GM23338 (cell line): ENCODE measurements around the gene L3MBTL2. TPM values are rescaled to one million over a fixed set of nuclear protein-coding genes. Genes with fewer than 3 reads are reported as not detected.
"Not testable (repeated sequence)": the region's sequence is repeated elsewhere in the genome, so short reads cannot be mapped to it uniquely, and the experiment has no call there.

Source experiments
- ATAC-seq: fragments of 200-7000 bp; cut with Tn5 transposase; 3 replicates; pipeline ENCODE4 v1.9.1; 2020
- DNase-seq: peaks from one replicate; pipeline ENCODE4 v3.0.0-alpha.2; 2015; ENCODE audit warnings: low spot score
- H2AFZ ChIP-seq: fragments of 200-600 bp; sonication (generic); 2 replicates; pipeline ENCODE4 v1.8.0; 2016; ENCODE audit warnings: antibody characterized with exemption, mild to moderate bottlenecking, moderate library complexity
- H3F3A ChIP-seq: fragments of 200-600 bp; sonication (generic); replicated peaks from 2 replicates; pipeline ENCODE4 v1.8.0; 2017; ENCODE audit warnings: antibody characterized with exemption, mixed run types, low read depth
- H3K27ac ChIP-seq: fragments of 200-600 bp; sonication (generic); 2 replicates; pipeline ENCODE4 v1.6.1; 2016; ENCODE audit warnings: low read depth
- H3K27me3 ChIP-seq: fragments of 200-600 bp; sonication (generic); 2 replicates; pipeline ENCODE4 v1.8.0; 2016; ENCODE audit warnings: mild to moderate bottlenecking, mixed run types, moderate library complexity; ENCODE audit not compliant: insufficient read depth
- H3K36me3 ChIP-seq: fragments of 200-600 bp; sonication (generic); 2 replicates; pipeline ENCODE4 v1.8.0; 2016; ENCODE audit warnings: mild to moderate bottlenecking; ENCODE audit not compliant: insufficient read depth
- H3K4me1 ChIP-seq: fragments of 200-600 bp; sonication (generic); 2 replicates; pipeline ENCODE4 v1.8.0; 2016; ENCODE audit warnings: mild to moderate bottlenecking, moderate library complexity; ENCODE audit not compliant: insufficient read depth
- H3K4me2 ChIP-seq: fragments of 200-600 bp; sonication (generic); 2 replicates; pipeline ENCODE4 v1.7.1; 2017; ENCODE audit warnings: mixed run types
- H3K4me3 ChIP-seq: fragments of 200-600 bp; sonication (generic); 2 replicates; pipeline ENCODE4 v1.6.1; 2016; ENCODE audit warnings: mixed run types
- H3K79me2 ChIP-seq: fragments of 200-600 bp; sonication (generic); replicated peaks from 2 replicates; pipeline ENCODE4 v1.8.0; 2017; ENCODE audit warnings: mild to moderate bottlenecking; ENCODE audit not compliant: insufficient read depth
- H3K9me2 ChIP-seq: fragments of 200-600 bp; sonication (generic); 2 replicates; pipeline ENCODE4 v1.8.0; 2017; ENCODE audit not compliant: insufficient read depth
- H4K20me1 ChIP-seq: fragments of 200-600 bp; sonication (generic); replicated peaks from 2 replicates; pipeline ENCODE4 v1.8.0; 2017; ENCODE audit warnings: mild to moderate bottlenecking; ENCODE audit not compliant: insufficient read depth
- H3K27ac Mint-ChIP-seq: 2 replicates; pipeline ENCODE4 v1.8.0; 2020; ENCODE audit warnings: inconsistent platforms, mild to moderate bottlenecking, moderate library complexity, mixed read lengths
- H3K27me3 Mint-ChIP-seq: 3 replicates; pipeline ENCODE4 v1.8.0; 2022; ENCODE audit warnings: low read depth, mild to moderate bottlenecking, moderate library complexity, mixed read lengths, inconsistent platforms; ENCODE audit not compliant: insufficient read depth, poor library complexity
- H3K36me3 Mint-ChIP-seq: 3 replicates; pipeline ENCODE4 v1.8.0; 2021; ENCODE audit warnings: low read depth, mild to moderate bottlenecking, inconsistent platforms, moderate library complexity, mixed read lengths
- H3K4me1 Mint-ChIP-seq: 3 replicates; pipeline ENCODE4 v1.8.0; 2020; ENCODE audit warnings: mild to moderate bottlenecking, inconsistent platforms, mixed read lengths
- H3K4me3 Mint-ChIP-seq: 3 replicates; pipeline ENCODE4 v1.8.0; 2021; ENCODE audit warnings: moderate library complexity, mild to moderate bottlenecking, inconsistent platforms, mixed read lengths
- H3K9me3 Mint-ChIP-seq: 3 replicates; pipeline ENCODE4 v1.8.0; 2020; ENCODE audit warnings: moderate library complexity, mild to moderate bottlenecking, inconsistent platforms, mixed read lengths
- EZH2 ChIP-seq: fragments of 200-600 bp; sonication (generic); IDR thresholded peaks from one replicate; pipeline ENCODE4 v1.8.0; 2017; ENCODE audit warnings: antibody characterized with exemption, mild to moderate bottlenecking, low read depth; ENCODE audit not compliant: unreplicated experiment
- EZH2phosphoT487 ChIP-seq: fragments of 200-600 bp; sonication (generic); IDR thresholded peaks from one replicate; pipeline ENCODE4 v1.8.1; 2018; ENCODE audit warnings: antibody characterized with exemption; ENCODE audit not compliant: unreplicated experiment
- JUNB ChIP-seq: IDR thresholded peaks from one replicate; pipeline ENCODE4 v1.6.1; 2016; ENCODE audit warnings: antibody characterized with exemption; ENCODE audit not compliant: unreplicated experiment
- STAT1 ChIP-seq: IDR thresholded peaks from one replicate; pipeline ENCODE4 v1.6.1; 2016; ENCODE audit warnings: antibody characterized with exemption; ENCODE audit not compliant: unreplicated experiment
- ZNF114 ChIP-seq: fragments of 250-450 bp; sonication (Bioruptor Pico); IDR thresholded peaks from 2 replicates; pipeline ENCODE4 v1.5.0; 2020; ENCODE audit warnings: mild to moderate bottlenecking, moderate library complexity
- ZNF331 ChIP-seq: fragments of 250-450 bp; sonication (Bioruptor Pico); IDR thresholded peaks from 2 replicates; pipeline ENCODE4 v1.5.0; 2020; ENCODE audit warnings: low read depth, mild to moderate bottlenecking, moderate library complexity
- polyA plus RNA-seq: library from polyadenylated mRNA; unstranded; fragments of >200 nt; fragmentation: Nextera tagmentation; extraction: Ambion mirVana; gene quantifications from 2 replicates; pipeline ENCODE4 v1.2.1, GENCODE V29; 2016
- total RNA-seq: library from RNA; depleted of rRNA; stranded (reverse); fragments of >200 nt; shearing (Covaris generic); gene quantifications from 2 replicates; pipeline ENCODE4 v1.2.3, GENCODE V29; 2014
- TF ChIP-seq, protein P1 (sequence below), 2 experiments: fragments of 200-600 bp in 1 of 2; sonication (generic) in 1 of 2; conservative IDR thresholded peaks; 2 replicates each; pipeline versions ENCODE4 v1.5.1 to v1.6.1; 2016 to 2017; ENCODE audit warnings: antibody characterized with exemption in 2 of 2, low read depth in 2 of 2, mild to moderate bottlenecking in 2 of 2, moderate library complexity in 1 of 2
- TF ChIP-seq, protein P2 (sequence below): IDR thresholded peaks from one replicate; pipeline ENCODE4 v1.6.1; 2018; ENCODE audit warnings: antibody characterized with exemption; ENCODE audit not compliant: unreplicated experiment
- TF ChIP-seq, protein P3 (sequence below): fragments of 250-450 bp; sonication (Bioruptor Pico); IDR thresholded peaks from 2 replicates; pipeline ENCODE4 v1.5.0; 2020; ENCODE audit warnings: mild to moderate bottlenecking, moderate library complexity

L3MBTL2 gene
- total and polyA plus RNA-seq, 2 experiments from 2014 or later: 13.9 to 27.1 TPM

DNA sequence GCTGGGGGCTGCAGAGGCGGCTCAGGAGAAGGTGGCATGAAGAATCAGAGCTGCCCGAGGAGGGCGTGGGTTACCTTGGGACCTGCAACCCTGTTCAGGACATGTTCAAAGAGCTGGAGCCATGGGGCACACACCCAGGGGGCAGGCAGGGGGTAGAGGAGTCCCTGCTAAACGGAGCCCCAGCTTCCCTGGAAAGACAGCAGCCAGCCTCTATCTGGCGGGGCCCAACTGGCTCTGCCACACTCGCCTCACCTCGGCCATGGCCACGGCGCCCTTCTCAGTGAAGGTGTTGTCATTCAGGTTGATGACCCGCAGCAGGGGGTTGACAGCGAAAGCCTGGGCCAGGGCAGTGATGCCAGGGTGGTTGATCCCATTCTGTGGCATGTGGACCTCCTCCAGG, 52.6 kb downstream of the L3MBTL2 start (continued):
- TF ChIP-seq EZH2 (no peak), ZNF331 (CRISPR knock-in tag) (no peak)
- TF ChIP-seq, protein P1, sequence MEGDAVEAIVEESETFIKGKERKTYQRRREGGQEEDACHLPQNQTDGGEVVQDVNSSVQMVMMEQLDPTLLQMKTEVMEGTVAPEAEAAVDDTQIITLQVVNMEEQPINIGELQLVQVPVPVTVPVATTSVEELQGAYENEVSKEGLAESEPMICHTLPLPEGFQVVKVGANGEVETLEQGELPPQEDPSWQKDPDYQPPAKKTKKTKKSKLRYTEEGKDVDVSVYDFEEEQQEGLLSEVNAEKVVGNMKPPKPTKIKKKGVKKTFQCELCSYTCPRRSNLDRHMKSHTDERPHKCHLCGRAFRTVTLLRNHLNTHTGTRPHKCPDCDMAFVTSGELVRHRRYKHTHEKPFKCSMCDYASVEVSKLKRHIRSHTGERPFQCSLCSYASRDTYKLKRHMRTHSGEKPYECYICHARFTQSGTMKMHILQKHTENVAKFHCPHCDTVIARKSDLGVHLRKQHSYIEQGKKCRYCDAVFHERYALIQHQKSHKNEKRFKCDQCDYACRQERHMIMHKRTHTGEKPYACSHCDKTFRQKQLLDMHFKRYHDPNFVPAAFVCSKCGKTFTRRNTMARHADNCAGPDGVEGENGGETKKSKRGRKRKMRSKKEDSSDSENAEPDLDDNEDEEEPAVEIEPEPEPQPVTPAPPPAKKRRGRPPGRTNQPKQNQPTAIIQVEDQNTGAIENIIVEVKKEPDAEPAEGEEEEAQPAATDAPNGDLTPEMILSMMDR (conservative IDR thresholded peaks at IDR 0.05; ENCODE audit: low read depth in 2 of 2): no peak

DNA sequence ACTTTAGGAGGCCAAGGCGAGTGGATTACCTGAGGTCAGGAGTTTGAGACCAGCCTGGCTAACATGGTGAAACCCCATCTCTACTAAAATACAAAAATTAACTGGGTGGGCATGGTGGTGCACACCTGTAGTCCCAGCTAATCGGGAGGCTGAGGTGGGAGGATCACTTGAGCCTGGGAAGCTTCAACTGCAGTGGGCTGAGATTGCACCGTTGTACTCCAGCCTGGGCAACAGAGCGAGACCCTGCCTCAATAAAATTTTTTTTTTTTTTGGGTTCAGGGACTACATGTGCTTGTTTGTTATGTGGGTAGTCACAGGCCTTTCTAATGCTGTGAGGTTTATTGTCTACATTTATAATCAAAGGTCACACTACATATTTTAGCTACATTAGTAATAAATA, 54.6 kb downstream of the L3MBTL2 start:
- H3K27ac ChIP-seq, H3K27me3 Mint-ChIP-seq, H3K9me2 ChIP-seq, H3K79me2 ChIP-seq, H3K4me3 Mint-ChIP-seq, H3K4me3 ChIP-seq, H3K4me2 ChIP-seq, H3K4me1 ChIP-seq, ATAC-seq, H3K9me3 Mint-ChIP-seq, H2AFZ ChIP-seq, H3K27me3 ChIP-seq, DNase-seq, H3K27ac Mint-ChIP-seq: not testable (repeated sequence)
- H4K20me1 ChIP-seq: peaks cover 23% of the 10 kb centered on the region
- peaks cover 69% of the 10 kb centered on the region for H3K36me3 ChIP-seq
- Mint-ChIP-seq H3K4me1 (peaks cover 11% of the 10 kb centered on the region), H3K36me3 (peaks cover 96% of the 10 kb centered on the region)
- H3F3A ChIP-seq: peaks cover 11% of the 10 kb centered on the region; the same call in 1 of the 2 replicates

DNA sequence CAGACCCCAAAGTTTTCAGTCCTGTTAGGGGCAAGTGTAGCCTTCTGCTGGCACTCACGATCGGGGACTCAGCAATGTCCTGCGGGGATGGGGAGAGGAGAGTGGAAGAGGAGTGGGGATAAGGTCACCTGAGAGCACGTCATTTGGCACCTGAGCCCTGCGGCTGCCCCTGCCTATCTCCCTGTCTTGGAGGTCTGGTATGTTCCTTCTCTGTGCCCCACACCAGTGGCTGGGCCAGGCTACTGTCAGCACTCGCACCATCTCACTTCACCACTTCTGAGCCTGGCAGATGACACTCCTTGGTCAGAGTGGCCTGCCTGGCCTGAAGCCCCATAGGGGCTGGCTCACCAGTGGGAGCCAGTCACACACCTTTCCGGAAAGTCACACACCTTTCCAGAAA, 55.8 kb downstream of the L3MBTL2 start:
- Histone ChIP-seq H4K20me1 (peaks cover 30% of the 10 kb centered on the region), H3K27ac (no peak overlapping the region), H3K9me2 (no peaks in the 10 kb centered on the region), H3K4me2 (no peak overlapping the region), H3K36me3 (peaks cover 72% of the 10 kb centered on the region), H3K27me3 (no peaks in the 10 kb centered on the region), H2AFZ (no peak overlapping the region), H3F3A (peaks cover 11% of the 10 kb centered on the region; the same call in 1 of the 2 replicates), H3K79me2 (no peaks in the 10 kb centered on the region), H3K4me1 (no peaks in the 10 kb centered on the region), H3K4me3 (no peak overlapping the region)
- no peak for ATAC-seq
- Mint-ChIP-seq H3K27me3 (peaks cover 10% of the 10 kb centered on the region), H3K9me3 (no peaks in the 10 kb centered on the region), H3K4me1 (peaks cover 11% of the 10 kb centered on the region), H3K27ac (no peak overlapping the region), H3K36me3 (peaks cover 95% of the 10 kb centered on the region), H3K4me3 (no peak overlapping the region)
- DNase-seq: no peak
- TF ChIP-seq, protein P2, sequence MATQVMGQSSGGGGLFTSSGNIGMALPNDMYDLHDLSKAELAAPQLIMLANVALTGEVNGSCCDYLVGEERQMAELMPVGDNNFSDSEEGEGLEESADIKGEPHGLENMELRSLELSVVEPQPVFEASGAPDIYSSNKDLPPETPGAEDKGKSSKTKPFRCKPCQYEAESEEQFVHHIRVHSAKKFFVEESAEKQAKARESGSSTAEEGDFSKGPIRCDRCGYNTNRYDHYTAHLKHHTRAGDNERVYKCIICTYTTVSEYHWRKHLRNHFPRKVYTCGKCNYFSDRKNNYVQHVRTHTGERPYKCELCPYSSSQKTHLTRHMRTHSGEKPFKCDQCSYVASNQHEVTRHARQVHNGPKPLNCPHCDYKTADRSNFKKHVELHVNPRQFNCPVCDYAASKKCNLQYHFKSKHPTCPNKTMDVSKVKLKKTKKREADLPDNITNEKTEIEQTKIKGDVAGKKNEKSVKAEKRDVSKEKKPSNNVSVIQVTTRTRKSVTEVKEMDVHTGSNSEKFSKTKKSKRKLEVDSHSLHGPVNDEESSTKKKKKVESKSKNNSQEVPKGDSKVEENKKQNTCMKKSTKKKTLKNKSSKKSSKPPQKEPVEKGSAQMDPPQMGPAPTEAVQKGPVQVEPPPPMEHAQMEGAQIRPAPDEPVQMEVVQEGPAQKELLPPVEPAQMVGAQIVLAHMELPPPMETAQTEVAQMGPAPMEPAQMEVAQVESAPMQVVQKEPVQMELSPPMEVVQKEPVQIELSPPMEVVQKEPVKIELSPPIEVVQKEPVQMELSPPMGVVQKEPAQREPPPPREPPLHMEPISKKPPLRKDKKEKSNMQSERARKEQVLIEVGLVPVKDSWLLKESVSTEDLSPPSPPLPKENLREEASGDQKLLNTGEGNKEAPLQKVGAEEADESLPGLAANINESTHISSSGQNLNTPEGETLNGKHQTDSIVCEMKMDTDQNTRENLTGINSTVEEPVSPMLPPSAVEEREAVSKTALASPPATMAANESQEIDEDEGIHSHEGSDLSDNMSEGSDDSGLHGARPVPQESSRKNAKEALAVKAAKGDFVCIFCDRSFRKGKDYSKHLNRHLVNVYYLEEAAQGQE: no peak
- TF ChIP-seq, protein P3, sequence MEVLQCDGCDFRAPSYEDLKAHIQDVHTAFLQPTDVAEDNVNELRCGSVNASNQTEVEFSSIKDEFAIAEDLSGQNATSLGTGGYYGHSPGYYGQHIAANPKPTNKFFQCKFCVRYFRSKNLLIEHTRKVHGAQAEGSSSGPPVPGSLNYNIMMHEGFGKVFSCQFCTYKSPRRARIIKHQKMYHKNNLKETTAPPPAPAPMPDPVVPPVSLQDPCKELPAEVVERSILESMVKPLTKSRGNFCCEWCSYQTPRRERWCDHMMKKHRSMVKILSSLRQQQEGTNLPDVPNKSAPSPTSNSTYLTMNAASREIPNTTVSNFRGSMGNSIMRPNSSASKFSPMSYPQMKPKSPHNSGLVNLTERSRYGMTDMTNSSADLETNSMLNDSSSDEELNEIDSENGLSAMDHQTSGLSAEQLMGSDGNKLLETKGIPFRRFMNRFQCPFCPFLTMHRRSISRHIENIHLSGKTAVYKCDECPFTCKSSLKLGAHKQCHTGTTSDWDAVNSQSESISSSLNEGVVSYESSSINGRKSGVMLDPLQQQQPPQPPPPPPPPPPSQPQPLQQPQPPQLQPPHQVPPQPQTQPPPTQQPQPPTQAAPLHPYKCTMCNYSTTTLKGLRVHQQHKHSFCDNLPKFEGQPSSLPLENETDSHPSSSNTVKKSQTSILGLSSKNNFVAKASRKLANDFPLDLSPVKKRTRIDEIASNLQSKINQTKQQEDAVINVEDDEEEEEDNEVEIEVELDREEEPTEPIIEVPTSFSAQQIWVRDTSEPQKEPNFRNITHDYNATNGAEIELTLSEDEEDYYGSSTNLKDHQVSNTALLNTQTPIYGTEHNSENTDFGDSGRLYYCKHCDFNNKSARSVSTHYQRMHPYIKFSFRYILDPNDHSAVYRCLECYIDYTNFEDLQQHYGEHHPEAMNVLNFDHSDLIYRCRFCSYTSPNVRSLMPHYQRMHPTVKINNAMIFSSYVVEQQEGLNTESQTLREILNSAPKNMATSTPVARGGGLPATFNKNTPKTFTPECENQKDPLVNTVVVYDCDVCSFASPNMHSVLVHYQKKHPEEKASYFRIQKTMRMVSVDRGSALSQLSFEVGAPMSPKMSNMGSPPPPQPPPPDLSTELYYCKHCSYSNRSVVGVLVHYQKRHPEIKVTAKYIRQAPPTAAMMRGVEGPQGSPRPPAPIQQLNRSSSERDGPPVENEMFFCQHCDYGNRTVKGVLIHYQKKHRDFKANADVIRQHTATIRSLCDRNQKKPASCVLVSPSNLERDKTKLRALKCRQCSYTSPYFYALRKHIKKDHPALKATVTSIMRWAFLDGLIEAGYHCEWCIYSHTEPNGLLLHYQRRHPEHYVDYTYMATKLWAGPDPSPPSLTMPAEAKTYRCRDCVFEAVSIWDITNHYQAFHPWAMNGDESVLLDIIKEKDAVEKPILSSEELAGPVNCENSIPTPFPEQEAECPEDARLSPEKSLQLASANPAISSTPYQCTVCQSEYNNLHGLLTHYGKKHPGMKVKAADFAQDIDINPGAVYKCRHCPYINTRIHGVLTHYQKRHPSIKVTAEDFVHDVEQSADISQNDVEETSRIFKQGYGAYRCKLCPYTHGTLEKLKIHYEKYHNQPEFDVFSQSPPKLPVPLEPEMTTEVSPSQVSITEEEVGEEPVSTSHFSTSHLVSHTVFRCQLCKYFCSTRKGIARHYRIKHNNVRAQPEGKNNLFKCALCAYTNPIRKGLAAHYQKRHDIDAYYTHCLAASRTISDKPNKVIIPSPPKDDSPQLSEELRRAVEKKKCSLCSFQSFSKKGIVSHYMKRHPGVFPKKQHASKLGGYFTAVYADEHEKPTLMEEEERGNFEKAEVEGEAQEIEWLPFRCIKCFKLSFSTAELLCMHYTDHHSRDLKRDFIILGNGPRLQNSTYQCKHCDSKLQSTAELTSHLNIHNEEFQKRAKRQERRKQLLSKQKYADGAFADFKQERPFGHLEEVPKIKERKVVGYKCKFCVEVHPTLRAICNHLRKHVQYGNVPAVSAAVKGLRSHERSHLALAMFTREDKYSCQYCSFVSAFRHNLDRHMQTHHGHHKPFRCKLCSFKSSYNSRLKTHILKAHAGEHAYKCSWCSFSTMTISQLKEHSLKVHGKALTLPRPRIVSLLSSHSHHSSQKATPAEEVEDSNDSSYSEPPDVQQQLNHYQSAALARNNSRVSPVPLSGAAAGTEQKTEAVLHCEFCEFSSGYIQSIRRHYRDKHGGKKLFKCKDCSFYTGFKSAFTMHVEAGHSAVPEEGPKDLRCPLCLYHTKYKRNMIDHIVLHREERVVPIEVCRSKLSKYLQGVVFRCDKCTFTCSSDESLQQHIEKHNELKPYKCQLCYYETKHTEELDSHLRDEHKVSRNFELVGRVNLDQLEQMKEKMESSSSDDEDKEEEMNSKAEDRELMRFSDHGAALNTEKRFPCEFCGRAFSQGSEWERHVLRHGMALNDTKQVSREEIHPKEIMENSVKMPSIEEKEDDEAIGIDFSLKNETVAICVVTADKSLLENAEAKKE: no peak
- TF ChIP-seq ZNF114 (CRISPR knock-in tag) (no peak), JUNB (no peak), EZH2phosphoT487 (no peak), EZH2 (no peak), STAT1 (no peak)
